Dermis microvascular lymphatic vessel endothelial cell (primary cell): ENCODE measurements around the gene NAXD. TPM values are rescaled to one million over a fixed set of nuclear protein-coding genes. Genes with fewer than 3 reads are reported as not detected.
"Not testable (repeated sequence)": the region's sequence is repeated elsewhere in the genome, so short reads cannot be mapped to it uniquely, and the experiment has no call there.

ENCODE experiments used
- DNase-seq, 2 donors: peaks; one replicate each; pipeline versions ENCODE4 v3.0.0 to v3.0.0-alpha.2; 2010; ENCODE audit warnings: low read depth in 2 of 2
- total RNA-seq: library from RNA; depleted of rRNA; stranded (reverse); fragments of >200 nt; gene quantifications from 2 replicates; pipeline ENCODE4 v1.2.1, GENCODE V29; 2014

NAXD gene
- 13.7 and 26.9 TPM in 2 replicates for total RNA-seq

DNA sequence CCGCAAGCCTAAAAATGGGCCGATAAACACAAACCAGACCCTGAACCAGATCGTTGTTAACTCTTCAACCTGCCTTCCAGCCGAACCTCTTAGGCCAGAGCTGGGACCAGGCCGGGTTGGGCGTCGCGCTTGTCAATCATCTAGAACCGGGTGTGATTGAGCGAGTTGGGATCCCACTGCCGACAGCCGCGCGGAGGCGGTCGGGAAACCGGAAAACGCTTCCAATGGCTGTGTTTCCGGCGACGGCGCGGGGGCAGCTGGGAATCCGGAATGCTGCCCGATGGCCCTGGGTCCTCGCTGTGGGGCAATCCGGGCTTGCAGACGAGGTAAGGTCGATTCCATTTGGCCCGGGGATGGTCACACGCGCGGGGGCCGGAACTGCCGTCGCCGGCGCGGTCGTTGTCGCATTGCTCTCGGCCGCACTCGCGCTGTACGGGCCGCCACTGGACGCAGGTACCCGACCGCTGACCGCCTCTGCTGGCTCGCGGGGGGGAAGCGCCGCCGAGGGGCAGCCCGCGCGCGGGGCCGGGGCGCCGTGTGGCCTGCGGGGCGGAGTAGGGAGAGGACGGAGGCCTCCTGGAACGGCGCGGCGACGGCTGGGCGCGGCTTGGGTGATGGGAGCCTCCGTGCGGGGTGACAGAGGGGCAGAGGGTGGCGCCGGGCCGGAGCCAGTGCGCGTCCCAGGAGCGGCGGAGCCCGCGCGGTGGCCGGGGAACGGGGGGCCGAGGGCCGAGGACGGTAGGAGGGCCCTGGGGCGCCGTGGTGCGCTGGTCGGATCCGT, at the start of gene NAXD:
NAXD (plus strand) TSS at position 224 of the 781 bp plus-strand sequence; CDS start at position 281, 57 bp downstream.
- DNase-seq = peak; percentile 93 to 97

DNA sequence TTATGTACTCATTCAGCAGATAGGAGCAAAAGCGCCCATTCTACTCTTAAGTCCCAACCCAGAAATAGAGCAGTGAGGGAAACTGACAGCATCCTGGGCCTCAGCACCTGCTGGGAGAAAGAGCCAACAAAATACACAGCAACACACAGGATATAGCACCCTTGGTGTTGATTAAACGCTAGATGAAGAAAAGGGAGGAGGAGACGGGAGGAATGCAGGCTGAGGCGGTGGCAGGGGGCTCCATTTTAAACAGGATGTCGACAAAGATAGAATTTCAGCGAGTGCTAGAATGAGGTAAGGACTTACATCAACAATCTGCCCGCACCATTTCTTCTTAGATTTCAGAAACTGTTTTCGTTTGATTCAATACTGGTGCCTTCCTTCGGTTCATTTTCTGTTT, 49.2 kb upstream of the NAXD start:
- no peak for DNase-seq

DNA sequence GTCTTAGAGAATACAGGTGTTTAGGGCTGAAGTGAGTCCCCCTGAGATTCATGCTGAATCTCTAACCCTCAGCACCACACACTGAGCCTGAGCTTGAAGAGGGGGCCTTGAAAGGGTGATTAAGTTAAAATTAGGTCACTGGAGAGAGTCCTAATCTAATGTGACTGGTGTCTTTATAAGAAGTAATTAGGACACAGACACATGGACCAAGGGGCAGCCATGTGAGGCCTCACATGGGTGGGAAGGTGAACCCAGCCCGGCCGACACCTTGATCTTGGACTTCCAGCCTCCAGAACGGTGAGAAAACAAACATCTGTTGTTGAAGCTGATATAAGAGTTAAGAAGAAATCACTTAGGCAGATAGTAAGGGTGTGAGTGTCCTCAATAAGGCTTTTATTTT, 46.7 kb upstream of the NAXD start:
- no peak for DNase-seq

DNA sequence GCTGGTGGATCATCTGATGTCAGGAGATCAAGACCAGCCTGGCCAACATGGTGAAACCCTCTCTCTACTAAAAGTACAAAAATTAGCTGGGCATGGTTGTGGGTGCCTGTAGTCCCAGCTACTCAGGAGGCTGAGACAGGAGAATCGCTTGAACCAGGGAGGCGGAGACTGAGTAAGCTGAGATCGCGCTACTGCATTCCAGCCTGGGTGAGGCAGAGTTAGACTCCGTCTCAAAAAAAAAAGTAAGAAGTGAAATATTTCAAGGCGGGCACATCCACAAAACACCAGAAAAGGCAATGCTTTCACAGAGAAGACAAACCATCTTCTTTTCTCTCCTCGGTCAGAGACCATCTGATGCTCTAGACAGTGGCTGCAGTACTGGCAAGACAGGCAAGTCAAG, 45.4 kb upstream of the NAXD start:
- not testable (repeated sequence) for DNase-seq

DNA sequence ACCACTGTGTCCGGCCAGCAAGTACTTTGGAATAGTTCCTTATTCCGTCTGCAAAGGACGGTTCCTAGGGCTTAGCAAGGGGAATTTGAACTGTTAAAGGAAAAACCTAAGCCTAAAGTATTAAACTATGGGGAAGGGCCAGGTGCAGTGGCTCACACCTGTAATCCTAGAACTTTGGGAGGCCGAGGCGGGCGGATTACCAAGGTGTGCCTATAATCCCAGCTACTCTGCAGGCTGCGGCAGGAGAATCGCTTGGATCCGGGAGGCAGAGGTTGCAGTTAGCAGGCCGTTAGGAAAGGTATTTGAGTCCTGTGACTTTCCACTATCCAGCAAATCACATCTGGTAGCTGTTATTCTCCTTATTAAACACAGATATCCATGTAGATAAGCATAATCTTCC, 44.5 kb upstream of the NAXD start:
- DNase-seq = no peak

DNA sequence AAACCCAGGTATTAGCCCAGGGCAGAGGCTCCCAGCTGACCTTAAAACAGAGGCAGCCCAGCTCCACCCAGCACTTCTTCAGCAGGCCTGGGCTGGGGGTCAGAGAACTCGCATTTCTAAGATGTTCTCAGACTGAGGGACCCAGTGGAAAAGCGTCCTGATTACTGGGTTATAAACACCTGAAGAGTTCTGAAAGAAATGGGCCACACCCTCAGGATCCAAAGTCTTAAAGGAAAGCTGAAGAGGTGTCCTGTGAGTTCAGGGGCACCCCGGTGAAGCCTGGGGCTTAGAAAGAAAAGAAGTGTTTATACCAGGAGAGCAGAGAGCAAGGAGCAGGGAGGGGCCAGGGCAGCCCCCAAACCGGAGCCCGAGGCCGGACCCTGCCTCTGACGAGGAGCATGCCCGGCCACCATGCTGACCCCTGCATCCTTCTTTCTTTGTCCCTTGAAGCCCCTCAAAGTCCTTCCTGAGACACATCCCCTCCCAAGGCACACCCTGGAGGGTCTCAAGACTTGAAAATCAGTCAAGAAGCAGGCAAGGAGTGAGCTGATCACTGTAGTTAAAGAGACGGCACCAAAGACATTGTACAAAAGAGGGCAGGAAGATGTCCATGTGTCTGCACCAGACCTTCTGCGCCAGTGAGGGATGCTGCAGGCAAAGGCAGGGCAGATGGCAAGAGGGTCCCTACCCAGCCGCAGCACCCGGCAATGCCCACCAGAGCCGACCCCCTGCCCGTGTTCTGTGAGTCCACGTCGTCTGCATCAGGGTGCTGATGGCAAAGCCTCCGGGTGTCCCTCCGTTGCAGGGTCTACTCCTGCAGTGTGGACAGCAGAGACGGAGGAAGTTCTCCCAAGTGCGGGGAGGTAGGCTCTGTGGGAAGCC, 43.2 kb upstream of the NAXD start:
- no peak for DNase-seq

DNA sequence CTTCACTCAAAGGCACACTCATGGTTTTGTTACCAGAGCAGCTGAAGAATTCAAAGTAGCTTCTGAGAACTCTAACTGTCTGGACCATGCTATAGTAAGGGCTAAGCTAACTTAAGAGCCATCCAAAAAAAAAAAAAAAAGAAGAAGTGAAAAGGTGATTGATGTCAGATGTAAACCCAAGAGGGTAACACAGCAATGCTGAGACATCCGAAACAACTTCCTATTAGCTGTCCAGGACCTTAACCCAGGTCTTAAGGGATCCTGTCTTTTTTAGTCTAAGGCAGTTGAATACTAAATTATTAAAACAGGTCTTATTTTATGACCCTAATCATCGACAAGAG, 42.6 kb upstream of the NAXD start:
- no peak for DNase-seq

DNA sequence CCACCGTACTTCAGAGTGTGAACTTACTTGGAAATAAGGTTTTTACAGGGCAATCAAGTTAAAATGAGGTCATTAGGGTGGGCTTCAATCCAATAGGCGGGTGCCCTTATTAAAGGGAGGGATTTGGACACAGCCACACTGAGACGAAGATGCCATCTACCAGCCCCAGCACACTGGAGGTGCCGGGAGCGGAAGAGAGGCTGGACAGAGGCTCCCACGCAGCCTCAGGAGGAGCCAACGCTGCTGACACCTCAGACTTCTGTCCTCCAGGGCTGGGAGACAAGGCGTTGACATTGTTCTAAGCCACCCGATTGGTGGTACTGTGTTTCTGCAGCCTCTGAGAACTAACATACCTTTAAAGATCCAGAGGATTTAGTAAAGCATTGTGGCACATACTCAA, 41.2 kb upstream of the NAXD start:
- no peak for DNase-seq

DNA sequence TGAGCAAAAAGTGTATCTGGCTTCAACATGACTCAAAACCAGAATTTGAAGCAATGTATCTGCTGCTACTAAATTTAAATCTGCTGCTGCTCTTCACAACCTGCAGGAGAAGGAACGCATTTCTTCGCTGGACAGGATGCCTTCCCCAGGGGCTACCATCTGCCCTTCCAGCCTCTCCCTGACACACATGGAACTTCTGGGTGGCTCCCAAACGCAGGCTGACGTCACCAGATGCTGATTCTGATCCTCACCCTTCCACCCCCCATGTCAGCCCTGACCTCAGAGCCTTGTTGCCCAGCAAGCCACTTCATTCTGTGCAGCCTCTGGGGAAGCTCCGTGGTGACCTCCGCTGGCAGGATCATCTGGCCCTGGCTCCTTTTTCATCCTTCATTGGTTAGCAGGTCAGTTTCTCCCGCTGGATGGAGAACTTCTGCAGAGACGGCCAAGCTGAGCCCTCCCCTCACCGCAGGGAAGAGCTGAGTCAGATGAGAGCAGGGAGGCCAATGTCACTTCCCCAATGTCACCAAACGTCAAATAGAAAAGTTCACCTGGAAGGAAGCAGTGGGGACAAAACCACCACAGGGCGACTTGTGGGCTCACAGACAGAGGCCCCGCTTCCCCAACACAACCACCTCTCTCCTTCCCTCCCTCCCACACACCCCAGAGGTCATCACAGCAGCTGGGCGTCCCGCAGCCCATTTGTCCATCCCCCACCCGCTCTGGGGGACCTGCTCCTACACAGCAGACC, 39.8 kb upstream of the NAXD start:
- no peak for DNase-seq

DNA sequence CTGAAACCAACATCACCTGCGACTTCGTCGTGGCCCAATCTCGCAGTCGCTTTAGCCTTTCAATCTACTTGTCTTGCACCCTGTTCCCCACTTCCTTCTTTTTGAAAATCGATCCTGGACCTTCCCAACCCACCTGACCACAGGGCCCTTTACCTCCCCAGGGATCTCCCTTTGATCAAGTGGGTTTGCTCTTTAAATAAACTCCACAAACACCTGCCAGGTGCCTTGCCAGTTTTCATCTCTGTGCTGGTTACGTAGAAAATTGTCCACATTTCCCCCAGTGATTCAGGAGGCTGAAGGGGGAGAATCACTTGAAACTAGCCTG, 39.3 kb upstream of the NAXD start:
- no peak for DNase-seq

DNA sequence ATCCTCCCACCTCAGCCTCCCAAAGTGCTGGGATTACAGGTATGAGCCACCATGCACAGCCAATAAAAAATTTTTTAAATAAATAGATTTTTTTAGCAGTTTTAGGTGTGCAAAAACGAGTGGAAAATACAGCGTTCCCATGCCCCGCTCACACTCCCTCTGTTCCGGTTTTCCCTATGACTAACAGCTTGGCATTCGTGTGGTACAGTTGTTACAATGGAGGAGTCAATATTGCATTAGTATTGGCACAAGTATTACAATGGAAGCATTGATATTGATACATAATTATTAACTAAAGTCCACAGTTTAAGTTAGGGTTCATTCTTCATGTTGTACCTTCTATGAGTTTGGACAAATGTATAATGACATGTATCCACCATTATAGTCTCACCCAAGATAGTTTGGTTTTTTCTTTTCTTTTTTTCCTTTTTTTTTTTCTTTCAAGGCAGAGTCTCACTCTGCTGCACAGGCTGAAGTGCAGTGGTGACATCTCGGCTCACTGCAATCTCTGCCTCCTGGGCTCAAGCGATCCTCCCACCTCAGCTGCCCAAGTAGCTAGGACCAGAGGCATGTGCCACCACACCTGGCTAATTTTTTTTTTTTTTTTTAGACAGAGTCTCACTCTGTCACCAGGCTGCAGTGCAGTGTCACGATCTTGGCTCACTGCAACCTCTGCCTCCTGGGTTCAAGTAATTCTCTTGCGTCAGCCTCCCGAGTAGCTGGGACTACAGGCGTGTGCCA, 38.4 kb upstream of the NAXD start:
- no peak for DNase-seq

DNA sequence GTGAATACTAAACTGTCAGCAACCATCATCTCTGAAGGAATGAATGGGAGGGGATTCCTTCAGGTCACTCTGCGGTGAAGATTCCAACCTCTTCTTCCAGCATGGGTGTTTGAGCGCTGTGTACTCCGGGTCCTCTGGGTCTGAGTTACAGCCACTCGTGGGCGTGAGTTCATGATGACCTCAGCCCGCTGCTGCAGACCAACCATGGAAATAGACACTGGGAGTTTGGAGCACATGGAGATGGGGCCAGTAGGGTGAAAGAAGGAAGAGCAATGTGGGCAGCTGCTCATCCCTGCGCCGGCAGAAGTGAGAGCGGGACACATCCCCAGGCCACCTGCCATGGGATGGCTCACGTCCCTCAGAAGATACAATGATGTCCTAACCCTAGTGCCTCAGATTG, 37.0 kb upstream of the NAXD start:
- no peak for DNase-seq

DNA sequence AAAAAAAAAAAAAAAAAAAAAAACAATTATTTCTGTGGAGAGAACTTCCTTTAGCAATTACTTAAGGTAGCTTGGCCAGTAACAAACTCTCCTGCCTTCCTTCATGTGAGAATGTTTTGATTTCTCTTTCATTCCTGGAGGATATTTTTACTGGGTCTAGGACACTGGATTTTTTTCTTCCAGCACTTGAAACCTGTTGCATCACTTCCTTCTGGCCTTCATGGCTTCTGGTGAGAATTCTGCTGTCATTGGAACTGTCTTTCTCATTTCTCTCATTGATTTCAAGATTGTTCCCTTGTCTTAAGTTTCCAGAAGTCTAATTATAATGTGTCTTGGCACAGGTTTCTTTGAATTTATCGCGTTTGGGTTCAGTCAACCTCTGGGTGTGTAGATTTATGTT, 34.5 kb upstream of the NAXD start:
- no peak for DNase-seq

DNA sequence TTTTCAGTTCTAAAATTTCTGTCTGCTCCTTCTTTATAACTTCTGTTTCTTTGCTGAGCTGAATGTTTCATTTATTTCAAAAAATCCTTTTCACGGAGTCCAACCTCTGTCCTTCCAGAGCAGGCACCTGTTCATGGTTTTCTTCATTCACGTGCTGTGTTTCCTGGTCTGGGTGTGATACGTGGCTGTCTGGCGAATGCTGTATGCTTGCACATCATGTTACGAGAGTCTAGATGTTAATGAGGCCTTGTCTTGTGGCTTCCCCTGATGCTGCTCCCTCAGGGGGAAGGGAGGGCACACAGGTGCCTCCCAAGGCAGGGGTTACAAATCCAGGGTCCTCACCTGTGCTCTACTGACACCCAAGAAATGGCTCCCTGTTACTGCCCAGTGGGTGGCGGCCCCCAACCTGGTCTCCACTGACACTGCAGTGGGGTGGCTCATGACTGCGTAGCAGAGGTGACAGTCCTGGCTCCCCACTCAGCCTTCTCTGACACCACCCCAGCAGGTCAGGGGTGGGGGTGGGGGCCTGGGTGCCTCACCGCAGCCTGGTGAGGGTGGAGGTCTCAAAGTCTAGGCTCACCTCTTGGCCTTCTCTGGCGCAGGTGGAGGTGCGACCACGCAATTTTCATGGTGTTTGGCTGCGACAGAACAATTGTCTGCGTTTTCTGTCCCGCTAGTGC, 33.7 kb upstream of the NAXD start:
- DNase-seq = no peak

DNA sequence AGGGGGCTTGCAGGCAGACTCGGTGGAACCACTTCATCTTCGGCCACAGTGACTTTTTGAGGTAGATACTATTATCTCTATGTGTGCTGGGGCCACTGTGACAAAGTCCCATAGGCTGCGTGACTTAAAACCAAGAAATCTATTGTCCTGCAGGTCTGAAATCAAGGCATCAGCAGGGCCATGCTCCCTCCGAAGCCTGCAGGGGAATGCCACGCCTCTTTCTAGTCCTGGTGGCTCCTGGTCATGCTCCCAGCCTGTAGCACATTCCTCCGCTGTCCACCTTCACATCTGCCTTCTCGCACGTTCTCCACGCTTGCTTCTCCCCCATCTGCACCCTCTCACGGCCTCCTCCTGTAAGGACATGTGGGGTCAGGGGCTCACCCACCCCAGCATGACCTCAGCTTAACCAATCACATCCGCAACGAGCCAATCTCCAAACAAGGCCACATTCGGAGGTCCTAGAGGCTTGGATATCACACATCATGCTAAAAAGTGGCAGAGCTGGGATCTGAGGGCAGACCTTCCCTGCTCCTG, 32.9 kb upstream of the NAXD start:
- DNase-seq = no peak

DNA sequence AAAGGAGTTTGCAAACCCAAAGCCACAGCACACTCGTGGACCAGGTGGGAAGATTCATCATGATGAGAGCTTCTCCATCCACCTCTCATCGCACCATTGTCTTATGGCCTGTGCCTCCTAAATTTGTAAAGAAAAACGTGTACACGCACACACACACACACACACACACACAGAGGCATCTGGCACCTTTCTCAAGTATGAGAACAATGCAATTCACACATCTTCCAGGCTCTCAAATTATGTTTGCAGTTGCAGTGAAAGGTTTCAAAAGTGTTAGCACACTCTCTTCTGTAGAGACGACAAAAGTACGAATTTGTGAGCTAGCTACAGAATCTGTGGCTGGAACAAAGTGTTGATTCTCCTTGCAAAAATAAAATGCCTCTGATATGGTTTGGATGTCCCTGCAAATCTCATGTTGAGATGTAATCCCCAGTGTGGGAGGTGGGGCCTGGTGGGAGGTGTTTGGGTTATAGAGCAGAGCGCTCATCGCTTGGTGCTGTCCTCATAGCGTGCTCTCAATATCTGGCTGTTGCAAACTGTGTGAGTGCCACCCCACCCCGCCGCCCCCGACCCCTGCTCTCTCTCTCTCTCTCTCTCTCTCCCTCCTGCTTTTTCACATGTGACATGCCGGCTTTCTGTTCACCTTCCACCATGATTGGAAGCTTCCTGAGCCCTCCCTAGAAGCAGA, 32.0 kb upstream of the NAXD start:
- DNase-seq = no peak

DNA sequence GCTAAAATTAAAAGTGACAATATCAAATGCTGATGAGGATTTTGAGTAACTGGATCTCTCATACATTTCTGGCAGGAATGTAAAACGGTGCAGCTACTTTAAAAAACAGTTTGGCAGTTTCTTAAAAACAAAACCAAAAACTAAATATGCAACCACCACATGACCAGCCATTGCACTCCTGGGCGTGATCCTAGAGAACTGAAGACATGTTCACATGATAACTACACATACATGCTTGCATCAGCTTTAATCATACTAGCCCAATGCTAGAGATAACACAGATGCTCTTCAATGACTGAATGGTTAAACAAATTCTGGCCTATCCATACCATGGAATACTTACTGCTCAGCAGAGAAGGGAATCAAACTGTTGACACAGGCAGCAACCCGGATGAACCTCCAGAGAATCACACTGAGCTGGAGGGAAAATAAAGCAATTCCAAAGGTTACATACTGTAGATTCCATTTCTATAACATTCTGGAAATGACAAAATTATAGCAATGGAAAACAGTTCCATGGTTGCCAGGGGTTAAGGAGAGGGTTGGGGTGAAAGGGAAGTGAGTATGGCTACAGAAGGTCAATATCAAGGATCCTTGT, 25.5 kb upstream of the NAXD start:
- peak; percentile 6 to 25 for DNase-seq

DNA sequence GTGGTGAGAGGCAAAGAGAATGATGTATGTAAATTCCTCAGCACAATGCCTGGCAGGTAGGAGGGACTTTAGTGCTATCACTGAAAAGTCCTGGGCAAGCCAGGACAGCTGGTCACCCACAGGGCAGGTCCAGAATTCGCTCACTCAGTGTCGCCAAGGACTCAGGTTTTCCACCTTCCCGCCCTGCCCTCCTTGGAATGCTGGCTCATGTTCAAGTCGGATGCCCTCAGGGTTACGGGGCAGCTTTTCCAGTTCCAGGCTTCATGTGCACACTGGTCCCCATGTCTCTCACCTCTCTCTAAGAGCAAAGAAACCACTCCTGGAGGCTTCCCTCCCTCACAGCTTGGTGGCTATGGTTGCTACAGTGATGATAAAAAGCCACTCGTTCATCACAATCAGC, 24.8 kb upstream of the NAXD start:
- DNase-seq = no peak

DNA sequence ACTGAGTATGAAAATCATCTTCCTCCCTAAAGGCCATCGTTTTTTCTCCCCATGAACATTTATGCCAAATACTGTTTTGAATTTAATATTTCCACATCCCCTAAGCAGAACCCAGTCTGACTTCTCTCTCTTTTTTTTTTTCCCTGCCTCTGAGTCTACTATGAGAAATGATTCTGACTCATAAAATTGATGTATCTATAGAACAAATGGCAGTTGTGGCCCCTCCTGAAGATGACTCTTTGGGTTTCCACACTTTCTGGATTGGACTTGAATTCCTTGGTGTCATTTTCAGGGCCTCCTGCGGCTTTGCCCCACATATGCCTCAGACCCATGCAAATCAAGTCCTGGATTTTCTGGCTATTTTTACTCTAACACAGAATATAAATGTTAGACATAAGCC, 22.7 kb upstream of the NAXD start:
- DNase-seq = no peak
